Measurements from ENCODE around the gene VPS13A. TPM values are rescaled to one million over a fixed set of nuclear protein-coding genes. Genes with fewer than 3 reads are reported as not detected.
A peak's percentile ranks its signal among the peaks of the same experiment; 100 is the strongest.

The VPS13A gene
- total RNA-seq, 1 experiment from 2014 or later, result 52.8 TPM

GRCh38 chr9:77290373-77290772 is 113.0 kb downstream of the VPS13A start (continued):
- TF ChIP-seq ZNF274 (IDR thresholded peaks at IDR 0.05; ENCODE audit: low read depth, low read length) (no peak), ATF3 (IDR thresholded peaks at IDR 0.05) (no peak), POLR2AphosphoS5 (IDR thresholded peaks at IDR 0.05; ENCODE audit: low read depth, low read length) (no peak), RAD21 (IDR thresholded peaks at IDR 0.05; ENCODE audit: low read depth) (no peak)

- ATAC-seq (peak; percentile 89), DNase-seq (ENCODE audit: low read depth, low spot score) (peak; percentile 8)
- H3K4me3 ChIP-seq (replicated peaks in 1 of 2; ENCODE audit: low read depth in 1 of 2, low read length in 2 of 2), result no peak overlapping the region
- peak; percentile 32 for TF ChIP-seq RAD21 (IDR thresholded peaks at IDR 0.05; ENCODE audit: low read depth)
- no peak for TF ChIP-seq POLR2A (IDR thresholded peaks at IDR 0.05; ENCODE audit: borderline replicate concordance, extremely low read depth, insufficient read depth, insufficient read length)
- TF ChIP-seq CTCF (IDR thresholded peaks at IDR 0.05 in 2 of 3, conservative IDR thresholded peaks at IDR 0.05 in 1 of 3; ENCODE audit: borderline replicate concordance in 1 of 3, insufficient read depth in 1 of 3, low read depth in 2 of 3, low read length in 2 of 3), result peak; percentile 21 to 55 (median 55); a peak in 5 of 6 replicates
- H3K79me2 ChIP-seq (ENCODE audit: insufficient read depth, low read length), result peaks cover 10% of the 10 kb centered on the region; the same call in 1 of the 2 replicates
- H3K27ac ChIP-seq (ENCODE audit: low read depth, low read length), result no peak overlapping the region
- H3K4me2 ChIP-seq (ENCODE audit: low read length), result no peak overlapping the region
- intact Hi-C loops (cut with micrococcal nuclease), result no loop called here
- no peaks in the 10 kb centered on the region for H4K20me1 ChIP-seq (ENCODE audit: insufficient read depth)
- no peaks in the 10 kb centered on the region; a peak in 1 of 4 replicates for H3K9me3 ChIP-seq (ENCODE audit: control insufficient read depth in 1 of 2, insufficient read depth in 1 of 2, low read depth in 1 of 2, low read length in 2 of 2)
- H2AFZ ChIP-seq (ENCODE audit: low read depth, low read length, poor library complexity, severe bottlenecking), result no peak overlapping the region
- ChIA-PET POLR2A (no interaction called here), CTCF (interaction anchor here (0.9 to 1.5 kb wide), 5 partner anchors 8 to 165 kb away, joined by 3 to 7 read pairs (median 4); no protein-coding TSS in a partner anchor), RAD21 (ENCODE audit: low non-redundant PET in 1 of 2, low total read pairs in 2 of 2, uncharacterized antibody in 2 of 2, unreplicated experiment in 2 of 2) (no interaction called here)
- H3K4me1 ChIP-seq (ENCODE audit: control insufficient read depth in 1 of 2, insufficient read depth in 2 of 2, low read length in 2 of 2), result no peaks in the 10 kb centered on the region; a peak in 1 of 4 replicates
- no TSS peak for BruUV-seq (replicated peaks)
- no peaks in the 10 kb centered on the region for H3K27me3 ChIP-seq (ENCODE audit: insufficient read depth, low read length)
- H3K36me3 ChIP-seq (ENCODE audit: control insufficient read depth in 1 of 2, insufficient read depth in 2 of 2, low read length in 2 of 2), result 0 out of 4 replicates have a peak, but pooled peaks cover 0 to 3% of the 10 kb centered on the region in 2 experiments
- no peaks in the 10 kb centered on the region for H3K9me2 ChIP-seq (ENCODE audit: insufficient read depth)
- no peak overlapping the region for H3K9ac ChIP-seq (ENCODE audit: low read length)
Measured at GRCh38 chr9:77291714-77292113, 114.4 kb downstream of the VPS13A start.

Measured in HCT116 (cell line).